Measurements from ENCODE around the gene CYP11A1.

The CYP11A1 gene

DNA sequence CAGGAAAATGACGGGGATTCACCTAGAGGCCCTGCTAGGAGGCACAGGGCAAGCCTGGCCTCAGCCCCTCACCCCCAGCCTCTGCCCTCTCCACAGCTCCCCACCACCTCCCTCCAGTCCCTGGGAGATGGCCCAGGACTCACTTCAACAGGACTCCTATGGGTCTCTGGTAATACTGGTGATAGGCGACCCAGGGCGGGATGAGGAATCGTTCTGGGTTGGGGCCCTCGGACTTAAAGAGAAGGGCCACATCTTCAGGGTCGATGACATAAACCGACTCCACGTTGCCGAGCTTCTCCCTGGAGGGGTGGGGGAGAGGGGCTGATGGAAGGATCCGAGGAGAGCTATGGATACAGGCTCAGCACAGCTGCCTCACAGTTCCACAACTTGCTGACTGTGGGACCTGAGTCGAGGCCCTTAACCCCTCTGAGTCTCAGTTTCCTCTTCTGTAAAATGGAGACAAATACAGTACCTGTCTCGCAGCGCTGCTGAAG, 19.6 kb downstream of the CYP11A1 start:
- DNase-seq (ENCODE audit: low read depth in 2 of 2) = no peak

DNA sequence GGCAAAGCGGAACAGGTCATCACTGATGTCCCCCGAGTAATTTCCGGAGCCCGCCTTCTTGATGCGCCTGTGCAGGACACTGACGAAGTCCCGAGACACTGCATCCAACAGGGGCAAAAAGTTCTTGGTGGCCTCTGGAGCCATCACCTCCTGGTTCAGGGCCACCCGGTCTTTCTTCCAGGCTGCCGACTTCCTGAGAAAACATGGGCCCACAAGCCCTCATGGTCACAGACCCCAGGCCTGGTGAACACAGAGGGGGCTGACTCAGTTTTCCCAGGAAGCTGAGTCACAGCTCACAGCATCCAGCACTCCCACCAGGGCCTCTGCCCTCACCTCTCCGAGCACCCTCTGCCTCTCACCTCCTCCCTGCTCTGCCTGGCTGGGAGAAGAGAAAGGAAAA, 22.4 kb downstream of the CYP11A1 start:
- no peak for DNase-seq (ENCODE audit: low read depth in 2 of 2)

DNA sequence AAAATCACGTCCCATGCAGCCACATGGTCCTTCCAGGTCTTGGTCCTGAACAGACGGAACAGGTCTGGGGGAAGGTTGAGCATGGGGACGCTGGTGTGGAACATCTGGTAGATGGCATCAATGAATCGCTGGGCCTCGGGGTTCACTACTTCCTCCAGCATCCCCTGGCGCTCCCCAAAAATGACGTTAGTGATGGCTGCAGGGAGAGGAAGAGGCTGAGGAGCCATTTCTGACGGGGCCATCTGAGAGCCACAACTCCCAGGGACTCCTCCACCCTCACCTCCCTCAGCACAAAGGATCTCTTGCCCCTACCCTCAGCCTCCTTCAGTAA, 23.7 kb downstream of the CYP11A1 start:
- no peak for DNase-seq (ENCODE audit: low read depth in 2 of 2)

- DNase-seq (ENCODE audit: low read depth in 2 of 2) = no peak
Observed at GRCh38 chr15:74343127-74343796, 24.2 kb downstream of the CYP11A1 start.

DNA sequence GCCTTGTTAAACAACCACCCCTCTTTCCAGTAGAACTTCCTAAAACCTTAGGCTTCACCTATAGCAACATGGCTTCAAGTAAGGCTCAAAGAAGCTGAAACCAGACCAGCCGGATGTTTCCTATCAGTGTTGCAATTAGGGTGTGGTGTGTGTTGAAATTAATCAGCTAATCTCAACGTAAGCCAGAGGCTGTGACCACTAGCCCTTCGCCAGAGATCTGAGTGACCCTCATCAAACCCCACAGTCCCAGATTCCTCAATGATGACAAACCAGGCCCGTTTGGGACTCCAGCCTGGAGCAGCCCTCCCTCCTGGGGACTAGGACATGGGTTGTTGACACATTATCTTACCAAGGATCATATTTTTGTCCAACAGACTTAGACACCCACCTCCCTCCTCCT, 27.3 kb downstream of the CYP11A1 start:
- DNase-seq (ENCODE audit: low read depth in 2 of 2) = no peak

DNA sequence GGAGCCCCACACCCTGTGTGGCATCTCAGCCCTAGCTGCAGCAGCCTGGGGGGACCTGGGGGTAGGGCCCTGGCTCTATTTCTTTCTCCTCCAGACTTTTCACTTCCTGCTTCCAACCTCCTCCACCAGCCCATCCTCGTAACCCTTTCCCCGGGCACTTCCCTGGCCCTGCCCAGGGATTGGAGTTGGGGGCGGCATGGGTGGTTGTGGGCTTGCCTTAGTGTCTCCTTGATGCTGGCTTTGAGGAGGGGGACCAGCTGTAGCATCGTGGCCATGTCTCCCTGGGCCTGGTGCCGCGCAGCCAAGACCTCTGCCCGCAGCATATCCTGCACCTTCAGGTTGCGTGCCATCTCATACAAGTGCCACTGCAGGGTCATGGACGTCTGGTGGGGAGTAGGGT, 28.1 kb downstream of the CYP11A1 start:
- no peak for DNase-seq (ENCODE audit: low read depth in 2 of 2)

DNA sequence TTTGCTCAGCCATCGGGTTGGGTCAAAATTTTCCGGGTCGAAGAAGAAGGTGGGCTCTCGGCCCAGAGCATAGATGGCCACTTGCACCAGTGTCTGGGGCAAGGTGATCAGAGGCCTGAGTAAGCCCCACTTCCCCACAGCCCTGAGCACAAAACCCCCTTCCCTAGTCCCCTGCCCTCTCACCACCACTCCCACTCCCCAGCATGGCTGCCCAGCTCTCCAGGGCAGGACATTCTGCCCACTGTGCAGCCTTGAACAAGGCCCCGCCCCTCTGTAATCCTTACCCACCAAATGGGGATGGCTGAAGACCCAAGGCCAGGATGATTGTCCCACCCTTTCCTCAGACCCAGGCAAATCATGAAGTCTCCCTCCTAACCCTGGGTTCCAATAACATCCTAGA, 28.8 kb downstream of the CYP11A1 start:
- DNase-seq (ENCODE audit: low read depth in 2 of 2) = no peak

DNA sequence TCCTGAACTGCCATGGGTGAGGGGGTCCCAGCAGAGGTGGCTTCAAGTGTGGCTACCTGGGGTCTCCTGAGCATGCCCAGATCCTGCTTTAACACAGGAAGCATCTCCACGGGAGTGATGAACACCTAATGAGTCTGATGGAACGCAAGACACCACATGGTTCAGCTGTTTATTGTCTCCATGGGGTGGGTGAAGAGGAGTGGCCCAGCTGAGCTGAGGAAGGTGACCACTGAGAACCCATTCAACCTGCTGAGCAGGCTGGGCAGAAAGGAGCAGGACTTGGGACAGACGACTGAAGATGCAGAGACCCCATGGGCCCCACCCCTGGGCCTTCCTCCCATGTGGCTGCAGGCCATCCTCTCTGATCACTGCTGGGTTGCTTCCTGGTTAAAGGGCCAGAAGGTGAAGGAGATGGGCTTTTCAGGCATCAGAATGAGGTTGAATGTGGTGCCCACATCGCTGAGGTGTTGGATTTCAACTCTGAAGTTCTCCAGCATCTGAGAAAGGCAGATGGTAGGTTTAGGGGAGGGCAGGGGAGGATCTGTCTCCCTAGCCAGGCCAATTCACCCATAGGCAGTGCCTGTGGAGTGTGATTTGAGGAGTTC, 29.7 kb downstream of the CYP11A1 start:
- no peak for DNase-seq (ENCODE audit: low read depth in 2 of 2)

- DNase-seq (ENCODE audit: low read depth in 2 of 2) = no peak
Observed at GRCh38 chr15:74337146-74337545, 30.3 kb downstream of the CYP11A1 start.

GRCh38 chr15:74336061-74337005, 31.1 kb downstream of the CYP11A1 start:
- DNase-seq (ENCODE audit: low read depth in 2 of 2) = no peak

DNA sequence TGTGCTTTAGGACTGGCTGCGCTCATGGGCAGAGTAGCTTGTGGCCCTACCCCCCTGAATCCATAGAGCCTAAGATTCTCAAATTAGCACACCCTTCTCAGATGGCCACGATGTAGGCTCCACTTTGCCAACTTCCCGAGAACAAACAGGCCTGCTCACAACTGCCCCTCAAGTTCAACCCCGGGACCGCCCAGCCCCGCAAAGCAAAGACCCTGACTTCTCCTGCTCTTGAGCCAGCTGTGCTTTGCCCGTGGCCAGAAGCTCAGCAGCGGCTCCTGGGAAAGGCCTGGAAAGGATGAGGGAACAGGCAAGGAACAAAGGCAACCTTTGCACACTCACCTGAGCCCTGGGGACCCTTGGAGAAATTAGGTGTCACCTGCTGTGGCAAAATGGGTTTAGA, 32.0 kb downstream of the CYP11A1 start:
- no peak for DNase-seq (ENCODE audit: low read depth in 2 of 2)

- DNase-seq (ENCODE audit: low read depth in 2 of 2) = no peak
Observed at GRCh38 chr15:74334127-74334526, 33.3 kb downstream of the CYP11A1 start.

DNA sequence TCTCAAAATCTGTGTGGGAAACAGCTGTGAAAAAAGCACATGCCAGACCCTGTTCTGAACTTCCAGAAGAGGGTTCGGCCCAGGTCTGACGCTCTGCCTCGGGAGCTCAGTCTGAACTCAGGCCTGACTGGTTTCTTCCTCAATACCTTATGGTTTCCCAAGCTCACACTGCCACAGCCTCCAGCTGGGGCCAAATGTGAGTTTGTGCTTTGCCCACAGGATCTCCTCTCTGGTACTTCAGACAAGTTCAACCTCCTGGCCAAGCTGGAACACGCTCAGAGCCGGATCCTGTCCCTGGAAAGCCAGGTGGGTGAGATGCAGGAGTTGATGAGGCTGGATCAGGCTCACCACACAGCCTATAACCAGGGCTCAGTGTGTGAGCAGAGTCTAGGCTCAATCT, 33.8 kb downstream of the CYP11A1 start:
- no peak for DNase-seq (ENCODE audit: low read depth in 2 of 2)

DNA sequence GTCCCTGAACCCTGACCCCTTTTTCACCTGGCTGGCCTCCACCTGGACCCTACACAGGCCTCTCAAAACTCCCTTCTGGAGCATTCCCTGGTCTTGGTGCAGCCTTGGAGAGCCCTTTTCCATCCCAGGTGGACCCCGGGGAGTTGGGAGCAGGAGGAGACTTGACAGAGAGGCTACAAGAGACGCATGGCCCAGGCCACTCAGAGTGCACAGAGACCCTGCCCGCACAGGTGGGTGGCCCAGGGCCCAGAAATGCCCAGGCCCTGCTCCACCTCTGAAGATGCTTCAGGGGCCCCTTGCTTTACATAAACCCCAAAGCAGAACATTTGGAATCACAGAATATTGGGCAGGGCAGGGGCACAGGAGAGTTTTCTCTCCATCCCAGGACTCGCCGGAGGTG, 34.4 kb downstream of the CYP11A1 start:
- no peak for DNase-seq (ENCODE audit: low read depth in 2 of 2)

DNA sequence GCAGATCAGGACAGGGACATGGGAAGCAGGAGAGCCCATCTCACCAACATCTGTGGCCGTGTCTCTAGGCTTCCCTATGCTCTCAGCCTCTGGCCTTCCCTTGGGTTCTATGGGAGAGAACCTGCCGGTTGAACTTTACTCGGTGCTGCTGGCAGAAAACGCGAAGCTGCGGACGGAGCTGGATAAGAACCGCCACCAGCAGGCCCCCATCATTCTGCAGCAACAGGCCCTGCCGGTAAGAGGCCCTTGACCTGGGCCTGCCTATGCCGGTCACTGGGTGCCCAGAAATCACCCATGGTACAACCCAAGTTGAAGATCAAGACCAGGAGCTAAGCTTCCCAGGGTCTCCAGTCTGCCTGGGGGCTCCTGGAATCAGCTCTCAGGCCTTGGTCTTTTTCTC, 34.8 kb downstream of the CYP11A1 start:
- DNase-seq (ENCODE audit: low read depth in 2 of 2) = no peak

DNA sequence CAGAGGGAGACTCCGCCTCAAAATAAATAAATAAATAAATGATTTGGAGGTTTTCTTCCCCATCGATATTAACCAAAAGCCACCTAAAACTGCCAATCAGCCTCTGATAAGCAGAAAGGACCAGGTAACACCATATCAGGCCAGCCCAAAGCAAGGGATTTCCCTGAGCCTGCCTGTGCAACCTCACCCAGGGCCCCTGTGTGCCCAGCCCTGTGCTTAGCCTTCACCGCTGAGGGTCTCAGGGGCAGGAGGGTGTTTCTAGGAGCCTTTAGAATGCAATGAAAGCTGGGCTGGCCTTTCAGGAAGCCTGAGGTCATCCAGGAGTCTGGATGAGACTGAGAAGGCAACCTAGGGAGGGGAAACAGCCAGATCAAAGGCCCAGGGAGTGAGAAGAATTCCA, 35.4 kb downstream of the CYP11A1 start:
- DNase-seq (ENCODE audit: low read depth in 2 of 2) = no peak

DNA sequence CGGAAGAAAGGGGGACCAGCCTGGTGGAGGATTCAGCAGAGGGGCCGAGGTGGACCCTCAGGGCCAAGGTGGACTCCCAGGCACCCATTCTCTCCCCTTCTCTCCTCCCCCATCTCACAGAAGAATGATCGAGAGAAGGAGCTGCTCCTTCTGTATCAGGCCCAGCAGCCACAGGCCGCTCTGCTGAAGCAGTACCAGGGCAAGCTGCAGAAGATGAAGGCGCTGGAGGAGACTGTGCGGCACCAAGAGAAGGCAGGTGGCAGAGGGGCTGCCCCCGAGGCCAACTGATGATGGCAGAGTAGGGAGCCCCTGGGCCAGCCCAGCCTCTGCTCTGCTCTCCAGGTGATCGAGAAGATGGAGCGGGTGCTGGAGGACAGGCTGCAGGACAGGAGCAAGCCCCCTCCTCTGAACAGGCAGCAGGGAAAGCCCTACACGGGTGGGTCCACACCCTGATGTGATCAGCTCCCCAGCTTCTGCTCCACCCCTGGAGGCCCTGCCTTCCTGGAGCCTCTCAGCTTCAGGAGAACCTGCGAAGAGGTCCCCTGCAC, 36.5 kb downstream of the CYP11A1 start:
- DNase-seq (ENCODE audit: low read depth in 2 of 2) = no peak

DNA sequence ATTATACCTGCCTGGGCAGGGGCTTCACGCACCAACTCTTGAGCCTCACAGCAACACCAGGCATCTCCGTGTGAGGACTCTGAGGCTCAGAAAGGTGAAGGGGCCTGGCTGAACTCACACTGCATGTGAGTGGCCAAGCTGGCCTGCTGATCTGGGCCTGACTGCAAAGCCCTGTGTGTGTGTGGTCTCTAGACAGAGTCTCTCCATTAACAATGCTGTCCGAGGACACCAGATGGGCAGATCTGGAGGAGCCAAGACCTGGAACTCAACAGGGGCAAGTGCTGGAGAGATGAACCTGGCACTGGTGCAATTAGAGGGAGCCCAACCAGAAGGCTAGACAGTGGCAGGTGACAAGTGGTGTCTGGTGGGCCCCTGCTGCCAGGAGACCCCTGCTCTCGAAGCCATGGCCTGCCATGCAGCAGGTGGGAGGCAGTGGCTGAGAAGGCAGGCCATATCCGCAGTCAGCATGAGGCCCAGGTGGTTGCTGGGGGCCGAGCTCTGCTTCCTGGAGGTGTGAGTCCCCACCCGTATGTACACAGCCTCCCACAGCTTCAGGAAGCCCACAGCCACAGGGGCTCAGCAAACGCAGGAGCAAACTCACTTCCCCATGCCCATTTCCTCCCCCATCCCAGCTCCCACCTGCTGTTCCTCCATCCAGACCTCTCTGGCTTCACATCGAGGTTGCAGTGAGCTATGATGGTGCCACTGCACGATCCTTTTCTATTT, 39.0 kb downstream of the CYP11A1 start:
- DNase-seq (ENCODE audit: low read depth in 2 of 2) = no peak

DNA sequence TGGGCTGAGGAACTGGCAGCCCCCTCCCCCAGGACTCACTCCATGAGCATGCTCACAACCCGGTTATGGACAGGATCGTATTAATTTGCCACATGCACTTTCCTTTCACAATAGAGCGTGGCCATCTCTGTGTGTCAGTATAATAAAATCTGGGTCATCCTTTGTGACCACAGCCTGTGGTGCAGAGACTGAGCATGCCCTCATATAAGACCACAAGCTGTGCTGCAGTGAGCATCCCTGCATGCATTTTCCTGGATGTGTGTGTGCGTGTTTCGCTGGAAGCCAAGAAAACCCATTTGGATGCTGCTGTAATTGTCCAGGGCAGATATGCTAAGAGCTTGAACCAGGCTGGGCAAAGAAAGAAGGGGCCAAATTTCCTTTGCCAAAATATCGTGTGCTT, 39.7 kb downstream of the CYP11A1 start:
- DNase-seq (ENCODE audit: low read depth in 2 of 2) = no peak

GRCh38 chr15:74326746-74327145, 40.7 kb downstream of the CYP11A1 start:
- DNase-seq (ENCODE audit: low read depth in 2 of 2) = no peak

- DNase-seq (ENCODE audit: low read depth in 2 of 2) = no peak
Observed at GRCh38 chr15:74324714-74325113, 42.7 kb downstream of the CYP11A1 start.
